Stimulated activated naive B cell treated with anti-CD40 and anti-IgM and Interleukin-4, amounts not matched to agents 10 μg/mL and 1 μg/mL and 100 μg/mL, for 72 hours (primary cell): Measurements from ENCODE around the gene GJD2.

Source experiments
- ATAC-seq, 2 donors: fragments of 150-1000 bp; cut with Tn5 transposase; replicated peaks; 2 replicates each; pipeline ENCODE4 v1.10.0; 2021; ENCODE audit warnings: moderate library complexity in 1 of 2
- DNase-seq: peaks from one replicate; pipeline ENCODE4 v3.0.0; 2021
- H3K27ac Mint-ChIP-seq: one replicate; pipeline ENCODE4 v1.8.0; 2022; ENCODE audit warnings: mild to moderate bottlenecking, mixed read lengths
- H3K27me3 Mint-ChIP-seq, 2 donors: one replicate each; pipeline ENCODE4 v1.8.0; 2022; ENCODE audit warnings: mixed read lengths in 2 of 2
- H3K36me3 Mint-ChIP-seq, 2 donors: one replicate each; pipeline ENCODE4 v1.8.0; 2022; ENCODE audit warnings: mixed read lengths in 2 of 2, mild to moderate bottlenecking in 1 of 2
- H3K4me1 Mint-ChIP-seq, 2 donors: one replicate each; pipeline ENCODE4 v1.8.0; 2022; ENCODE audit warnings: mixed read lengths in 2 of 2, mild to moderate bottlenecking in 1 of 2
- H3K4me3 Mint-ChIP-seq, 2 donors: one replicate each; pipeline ENCODE4 v1.8.0; 2022; ENCODE audit warnings: mild to moderate bottlenecking in 2 of 2, mixed read lengths in 2 of 2, moderate library complexity in 1 of 2
- H3K9me3 Mint-ChIP-seq, 2 donors: one replicate each; pipeline ENCODE4 v1.8.0; 2022; ENCODE audit warnings: mixed read lengths in 2 of 2, mild to moderate bottlenecking in 1 of 2

The GJD2 gene

GRCh38 chr15:34789326-34789725 lies 34.5 kb upstream of the GJD2 start:
- no peaks in the 10 kb centered on the region for H3K9me3 Mint-ChIP-seq
- no peak for ATAC-seq
- no peaks in the 10 kb centered on the region for H3K36me3 Mint-ChIP-seq
- peaks cover 0 to 2% of the 10 kb centered on the region in 2 donors for H3K4me1 Mint-ChIP-seq
- H3K27ac Mint-ChIP-seq = no peak overlapping the region
- H3K27me3 Mint-ChIP-seq = peaks cover 31 to 65% of the 10 kb centered on the region in 2 donors
- DNase-seq = no peak
- no peak overlapping the region for H3K4me3 Mint-ChIP-seq

DNA sequence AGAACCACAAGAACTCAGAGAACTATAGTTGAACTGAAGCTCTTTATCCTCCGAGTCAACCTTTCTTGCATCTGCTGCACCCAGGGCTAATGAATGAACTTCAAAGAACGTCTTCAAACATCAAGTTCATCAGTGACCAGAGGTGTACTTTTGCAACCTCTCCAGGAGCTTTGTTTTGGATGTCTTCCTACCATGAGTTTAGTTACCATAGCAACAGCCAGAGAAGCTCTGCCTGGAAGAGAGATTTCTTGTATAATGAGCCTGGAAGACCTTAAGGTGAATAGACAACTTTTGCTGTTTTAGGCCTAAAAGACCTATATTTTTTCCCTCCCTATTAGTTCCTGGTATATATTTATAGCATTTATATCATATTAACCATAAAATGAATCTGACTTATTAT lies 31.4 kb upstream of the GJD2 start:
- no peak for ATAC-seq
- Mint-ChIP-seq H3K4me1 (no peaks in the 10 kb centered on the region), H3K27me3 (peaks cover 14 to 56% of the 10 kb centered on the region in 2 donors), H3K9me3 (peaks cover 0 to 7% of the 10 kb centered on the region in 2 donors), H3K27ac (no peak overlapping the region), H3K36me3 (no peaks in the 10 kb centered on the region), H3K4me3 (no peak overlapping the region)
- DNase-seq = no peak

DNA sequence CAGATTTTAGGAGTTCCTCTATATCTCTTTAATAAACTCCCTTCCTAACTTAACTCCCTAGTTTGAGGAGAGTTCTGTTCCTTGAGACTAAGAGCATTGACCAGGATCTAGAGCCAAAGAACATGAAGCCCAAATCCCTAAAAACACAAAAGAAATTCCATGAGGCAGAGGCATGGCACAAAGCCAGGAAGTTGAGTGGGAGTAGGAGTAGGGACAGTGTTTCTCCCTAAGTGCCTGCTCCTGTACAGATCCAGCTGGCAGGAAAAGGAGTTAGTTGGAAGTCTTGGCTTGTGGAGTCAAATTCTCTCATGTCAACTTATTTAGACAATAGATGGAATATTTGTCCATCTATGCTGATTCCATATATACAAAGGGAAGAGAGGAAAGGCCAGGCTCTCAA lies 29.2 kb upstream of the GJD2 start:
- Mint-ChIP-seq H3K27ac (no peak overlapping the region), H3K9me3 (peaks cover 11 to 12% of the 10 kb centered on the region in 2 donors), H3K36me3 (no peaks in the 10 kb centered on the region), H3K4me3 (no peak overlapping the region), H3K4me1 (no peaks in the 10 kb centered on the region), H3K27me3 (peaks cover 10 to 39% of the 10 kb centered on the region in 2 donors)
- ATAC-seq = no peak
- DNase-seq = no peak

DNA sequence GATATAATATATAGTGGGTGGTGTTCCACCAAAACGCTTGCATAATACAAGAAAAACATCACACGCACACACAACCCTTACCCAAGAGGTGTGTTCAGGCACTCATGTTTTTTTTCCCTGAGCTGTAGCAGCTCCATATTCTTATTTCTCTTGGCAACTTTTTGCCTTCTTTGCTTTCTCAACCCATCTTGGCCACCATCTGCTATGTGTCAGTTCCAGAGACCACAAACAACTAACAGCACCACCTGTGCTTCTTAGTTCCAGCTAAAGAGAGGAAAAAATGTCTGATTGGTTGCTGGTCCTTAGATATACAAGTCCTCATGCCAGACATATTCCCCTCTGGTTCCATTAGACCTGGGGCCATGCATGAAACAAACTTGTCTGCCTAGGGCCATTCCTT lies 28.6 kb upstream of the GJD2 start:
- H3K4me1 Mint-ChIP-seq = no peaks in the 10 kb centered on the region
- no peak overlapping the region for H3K27ac Mint-ChIP-seq
- peaks cover 11 to 12% of the 10 kb centered on the region in 2 donors for H3K9me3 Mint-ChIP-seq
- no peaks in the 10 kb centered on the region for H3K36me3 Mint-ChIP-seq
- no peak overlapping the region for H3K4me3 Mint-ChIP-seq
- peaks cover 10 to 38% of the 10 kb centered on the region in 2 donors for H3K27me3 Mint-ChIP-seq
- no peak for DNase-seq
- ATAC-seq = no peak

GRCh38 chr15:34782901-34783300 lies 28.1 kb upstream of the GJD2 start:
- no peak for ATAC-seq
- Mint-ChIP-seq H3K4me1 (no peaks in the 10 kb centered on the region), H3K9me3 (peaks cover 11 to 12% of the 10 kb centered on the region in 2 donors), H3K27ac (no peak overlapping the region), H3K4me3 (no peak overlapping the region), H3K36me3 (no peaks in the 10 kb centered on the region), H3K27me3 (peaks cover 10 to 38% of the 10 kb centered on the region in 2 donors)
- DNase-seq = no peak

GRCh38 chr15:34780725-34781124 lies 25.9 kb upstream of the GJD2 start:
- DNase-seq = no peak
- H3K4me1 Mint-ChIP-seq = no peaks in the 10 kb centered on the region
- peaks cover 11 to 12% of the 10 kb centered on the region in 2 donors for H3K9me3 Mint-ChIP-seq
- peaks cover 10 to 36% of the 10 kb centered on the region in 2 donors for H3K27me3 Mint-ChIP-seq
- H3K36me3 Mint-ChIP-seq = no peaks in the 10 kb centered on the region
- no peak overlapping the region for H3K27ac Mint-ChIP-seq
- H3K4me3 Mint-ChIP-seq = no peak overlapping the region
- no peak for ATAC-seq

- no peak overlapping the region for H3K4me3 Mint-ChIP-seq
- no peaks in the 10 kb centered on the region for H3K36me3 Mint-ChIP-seq
- DNase-seq (no peak), ATAC-seq (no peak)
- H3K27ac Mint-ChIP-seq = no peak overlapping the region
- H3K4me1 Mint-ChIP-seq = no peaks in the 10 kb centered on the region
- peaks cover 7 to 12% of the 10 kb centered on the region in 2 donors for H3K9me3 Mint-ChIP-seq
- peaks cover 0 to 27% of the 10 kb centered on the region in 2 donors for H3K27me3 Mint-ChIP-seq
Measured at GRCh38 chr15:34776606-34777105, 21.9 kb upstream of the GJD2 start.

- peaks cover 8 to 35% of the 10 kb centered on the region in 2 donors for H3K27me3 Mint-ChIP-seq
- H3K4me1 Mint-ChIP-seq = peaks cover 2 to 4% of the 10 kb centered on the region in 2 donors
- no peak overlapping the region for H3K4me3 Mint-ChIP-seq
- no peaks in the 10 kb centered on the region for H3K36me3 Mint-ChIP-seq
- no peak overlapping the region for H3K27ac Mint-ChIP-seq
- DNase-seq (no peak), ATAC-seq (no peak)
- H3K9me3 Mint-ChIP-seq = no peaks in the 10 kb centered on the region
Measured at GRCh38 chr15:34773917-34774316, 19.1 kb upstream of the GJD2 start.

DNA sequence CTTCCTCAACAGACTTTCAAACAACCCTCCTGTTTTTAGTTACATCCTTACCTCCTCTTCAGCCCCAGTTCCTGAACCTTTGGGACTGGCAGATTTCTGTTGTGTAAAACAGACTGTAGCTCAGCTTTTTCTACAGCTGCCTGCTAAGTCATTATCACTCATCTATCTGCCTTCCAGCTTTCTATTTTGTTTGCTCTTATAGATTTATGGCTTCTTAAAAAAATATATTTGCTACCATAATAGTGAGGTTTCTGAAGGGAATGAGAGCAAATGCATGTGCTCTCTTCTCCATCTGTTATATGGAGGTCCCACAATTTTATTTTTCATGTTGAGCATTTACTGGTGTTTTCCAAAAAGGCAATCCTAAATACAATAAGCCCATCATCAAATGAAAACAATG lies 18.2 kb upstream of the GJD2 start:
- Mint-ChIP-seq H3K9me3 (no peaks in the 10 kb centered on the region), H3K4me1 (peaks cover 2 to 13% of the 10 kb centered on the region in 2 donors), H3K27ac (no peak overlapping the region), H3K4me3 (no peak overlapping the region), H3K36me3 (no peaks in the 10 kb centered on the region), H3K27me3 (peaks cover 12 to 35% of the 10 kb centered on the region in 2 donors)
- ATAC-seq = no peak
- no peak for DNase-seq

DNA sequence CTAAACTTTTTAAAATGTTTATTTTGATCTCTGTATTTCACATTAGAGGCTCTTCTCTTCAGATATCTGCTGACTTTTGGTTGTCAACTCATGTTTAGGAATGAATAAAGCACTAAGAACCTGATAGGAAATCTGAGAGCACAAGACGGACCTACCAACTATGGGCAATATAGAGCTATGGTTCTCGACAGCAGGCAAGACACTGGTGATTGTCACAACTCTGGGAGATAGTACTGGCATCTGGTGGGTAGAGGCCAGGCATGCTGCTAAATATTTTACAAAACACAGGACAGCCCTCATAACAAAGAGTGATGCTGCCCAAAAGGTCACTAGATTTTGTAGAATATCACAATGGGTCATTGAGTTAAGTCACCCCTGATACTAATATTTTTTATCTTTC lies 17.5 kb upstream of the GJD2 start:
- Mint-ChIP-seq H3K27me3 (peaks cover 13 to 35% of the 10 kb centered on the region in 2 donors), H3K27ac (no peak overlapping the region), H3K4me1 (peaks cover 2 to 13% of the 10 kb centered on the region in 2 donors), H3K36me3 (no peaks in the 10 kb centered on the region), H3K9me3 (no peaks in the 10 kb centered on the region), H3K4me3 (no peak overlapping the region)
- ATAC-seq (no peak), DNase-seq (no peak)

GRCh38 chr15:34769711-34770110 lies 14.9 kb upstream of the GJD2 start:
- H3K9me3 Mint-ChIP-seq = no peaks in the 10 kb centered on the region
- no peak for DNase-seq
- peaks cover 13 to 22% of the 10 kb centered on the region in 2 donors for H3K27me3 Mint-ChIP-seq
- no peak for ATAC-seq
- H3K27ac Mint-ChIP-seq = no peak overlapping the region
- no peak overlapping the region for H3K4me3 Mint-ChIP-seq
- no peaks in the 10 kb centered on the region for H3K36me3 Mint-ChIP-seq
- H3K4me1 Mint-ChIP-seq = peaks cover 2 to 13% of the 10 kb centered on the region in 2 donors

GRCh38 chr15:34768530-34768929 lies 13.7 kb upstream of the GJD2 start:
- Mint-ChIP-seq H3K4me1 (peaks cover 2 to 13% of the 10 kb centered on the region in 2 donors), H3K36me3 (no peaks in the 10 kb centered on the region), H3K27me3 (peaks cover 18 to 19% of the 10 kb centered on the region in 2 donors), H3K9me3 (no peaks in the 10 kb centered on the region), H3K27ac (no peak overlapping the region), H3K4me3 (no peak overlapping the region)
- DNase-seq (no peak), ATAC-seq (no peak)

GRCh38 chr15:34765741-34766140 lies 10.9 kb upstream of the GJD2 start:
- Mint-ChIP-seq H3K4me1 (peaks cover 2 to 13% of the 10 kb centered on the region in 2 donors), H3K4me3 (no peak overlapping the region), H3K27me3 (peaks cover 9 to 18% of the 10 kb centered on the region in 2 donors), H3K27ac (no peak overlapping the region), H3K36me3 (no peaks in the 10 kb centered on the region), H3K9me3 (no peaks in the 10 kb centered on the region)
- ATAC-seq = no peak
- no peak for DNase-seq

GRCh38 chr15:34760909-34761308 lies 6.1 kb upstream of the GJD2 start:
- ATAC-seq = no peak
- DNase-seq = no peak
- Mint-ChIP-seq H3K27me3 (peaks cover 28 to 43% of the 10 kb centered on the region in 2 donors), H3K27ac (no peak overlapping the region), H3K4me3 (no peak overlapping the region), H3K36me3 (no peaks in the 10 kb centered on the region), H3K9me3 (no peaks in the 10 kb centered on the region), H3K4me1 (no peaks in the 10 kb centered on the region)

GRCh38 chr15:34759992-34760391 lies 5.2 kb upstream of the GJD2 start:
- Mint-ChIP-seq H3K27ac (no peak overlapping the region), H3K27me3 (peaks cover 37 to 52% of the 10 kb centered on the region in 2 donors), H3K4me3 (no peak overlapping the region), H3K36me3 (no peaks in the 10 kb centered on the region), H3K9me3 (no peaks in the 10 kb centered on the region), H3K4me1 (peaks cover 0 to 1% of the 10 kb centered on the region in 2 donors)
- ATAC-seq (no peak), DNase-seq (no peak)

- Mint-ChIP-seq H3K4me3 (no peak overlapping the region), H3K36me3 (no peaks in the 10 kb centered on the region), H3K27ac (no peak overlapping the region), H3K4me1 (peaks cover 0 to 1% of the 10 kb centered on the region in 2 donors), H3K9me3 (no peaks in the 10 kb centered on the region), H3K27me3 (peaks cover 39 to 52% of the 10 kb centered on the region in 2 donors)
- ATAC-seq = no peak
- DNase-seq = no peak
Measured at GRCh38 chr15:34759347-34759746, 4.5 kb upstream of the GJD2 start.
